ENCODE data around the gene ANXA8L1.
"Not testable (repeated sequence)": the region's sequence is repeated elsewhere in the genome, so short reads cannot be mapped to it uniquely, and the experiment has no call there.

Gene ANXA8L1

GRCh38 chr10:46375406-46375805 is at the start of gene ANXA8L1:
Gene ANXA8L1 (plus strand): TSS chr10:46375776. CDS start chr10:46375852, 76 bp downstream.
- not testable (repeated sequence) for DNase-seq

GRCh38 chr10:46326066-46326465 is 49.5 kb upstream of the ANXA8L1 start:
- DNase-seq, result no peak

- DNase-seq, result no peak
Measured at GRCh38 chr10:46326971-46327370, 48.6 kb upstream of the ANXA8L1 start.

GRCh38 chr10:46327685-46328084 is 47.9 kb upstream of the ANXA8L1 start:
- no peak for DNase-seq

- DNase-seq, result peak; percentile 74
Measured at GRCh38 chr10:46328853-46329689, 46.5 kb upstream of the ANXA8L1 start.

- DNase-seq, result no peak
Measured at GRCh38 chr10:46329690-46330016, 45.9 kb upstream of the ANXA8L1 start.

- DNase-seq, result no peak
Measured at GRCh38 chr10:46330894-46331293, 44.7 kb upstream of the ANXA8L1 start.

- DNase-seq, result not testable (repeated sequence)
Measured at GRCh38 chr10:46365484-46365883, 10.1 kb upstream of the ANXA8L1 start.

- DNase-seq, result not testable (repeated sequence)
Measured at GRCh38 chr10:46367209-46367608, 8.4 kb upstream of the ANXA8L1 start.

GRCh38 chr10:46367666-46368240 is 7.8 kb upstream of the ANXA8L1 start:
- DNase-seq, result not testable (repeated sequence)

GRCh38 chr10:46368956-46369355 is 6.6 kb upstream of the ANXA8L1 start:
- not testable (repeated sequence) for DNase-seq

- DNase-seq, result not testable (repeated sequence)
Measured at GRCh38 chr10:46374410-46374809, 1.2 kb upstream of the ANXA8L1 start.

- DNase-seq, result not testable (repeated sequence)
Measured at GRCh38 chr10:46377022-46377421, 1.4 kb downstream of the ANXA8L1 start.

GRCh38 chr10:46377651-46378050 is 2.1 kb downstream of the ANXA8L1 start:
- DNase-seq, result not testable (repeated sequence)

- not testable (repeated sequence) for DNase-seq
Measured at GRCh38 chr10:46378108-46378507, 2.5 kb downstream of the ANXA8L1 start.

GRCh38 chr10:46379233-46379848 is 3.8 kb downstream of the ANXA8L1 start:
- not testable (repeated sequence) for DNase-seq

- not testable (repeated sequence) for DNase-seq
Measured at GRCh38 chr10:46385858-46386257, 10.3 kb downstream of the ANXA8L1 start.

GRCh38 chr10:46386694-46387093 is 11.1 kb downstream of the ANXA8L1 start:
- not testable (repeated sequence) for DNase-seq

- DNase-seq, result not testable (repeated sequence)
Measured at GRCh38 chr10:46387309-46387902, 11.8 kb downstream of the ANXA8L1 start.

GRCh38 chr10:46391422-46391821 is 15.8 kb downstream of the ANXA8L1 start:
- DNase-seq, result not testable (repeated sequence)

- not testable (repeated sequence) for DNase-seq
Measured at GRCh38 chr10:46396441-46397279, 21.1 kb downstream of the ANXA8L1 start.

- not testable (repeated sequence) for DNase-seq
Measured at GRCh38 chr10:46397767-46398166, 22.2 kb downstream of the ANXA8L1 start.
